ENCODE data around the gene IGF2.

GRCh38 chr11:2137202-2138067 is 1.8 kb downstream of the IGF2 start:
- TF ChIP-seq CTCF (IDR thresholded peaks at IDR 0.05) (no peak), POLR2A (IDR thresholded peaks at IDR 0.05) (no peak)
